GM12875 (cell line): ENCODE data around the gene LDLRAD4.

ENCODE experiments used
- H3K4me3 ChIP-seq: one replicate; pipeline ENCODE4 v1.5.1; 2011; ENCODE audit warnings: low read depth, low read length, control low read depth
- TF ChIP-seq, protein P1 (sequence below): IDR thresholded peaks from 2 replicates; pipeline ENCODE4 v1.5.1; 2011; ENCODE audit warnings: low read depth, mild to moderate bottlenecking, control low read depth, inconsistent platforms, low read length, moderate library complexity, borderline replicate concordance; ENCODE audit not compliant: insufficient read depth

Gene LDLRAD4

DNA sequence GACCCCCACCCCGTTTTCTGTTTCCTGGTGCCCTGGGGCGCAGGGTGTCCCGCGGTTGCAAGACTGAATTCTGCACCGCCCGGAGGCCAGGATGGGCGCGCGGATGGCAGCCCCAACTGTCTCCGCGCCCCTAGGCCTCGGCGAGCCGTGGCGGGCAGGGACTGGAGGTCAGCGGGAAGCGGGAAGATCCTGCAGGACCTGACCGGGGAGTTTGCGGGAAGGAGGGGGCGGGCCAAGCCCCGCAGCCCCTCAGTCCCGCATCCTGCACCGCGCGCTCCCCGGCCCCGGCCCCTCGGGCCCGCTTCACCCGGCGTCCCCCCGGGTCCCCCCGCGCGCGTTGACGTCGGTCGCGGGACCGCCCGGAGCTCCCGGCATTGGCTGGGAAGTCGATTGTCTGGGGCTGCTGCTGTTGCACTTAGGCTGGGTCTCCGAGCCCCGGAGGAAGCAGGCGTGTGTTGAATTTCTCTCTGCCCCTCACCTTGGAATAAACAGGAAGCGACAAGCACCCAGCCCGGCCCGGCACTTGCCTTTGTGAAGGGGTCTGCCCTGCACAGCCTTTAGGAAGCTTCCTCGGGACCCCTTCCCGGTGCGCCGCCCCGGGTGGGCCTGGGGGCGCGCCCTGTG, at the start of gene LDLRAD4:
TSS of gene LDLRAD4 (plus strand) at position 393 of the 624 bp plus-strand sequence.
- TF ChIP-seq, protein P1, sequence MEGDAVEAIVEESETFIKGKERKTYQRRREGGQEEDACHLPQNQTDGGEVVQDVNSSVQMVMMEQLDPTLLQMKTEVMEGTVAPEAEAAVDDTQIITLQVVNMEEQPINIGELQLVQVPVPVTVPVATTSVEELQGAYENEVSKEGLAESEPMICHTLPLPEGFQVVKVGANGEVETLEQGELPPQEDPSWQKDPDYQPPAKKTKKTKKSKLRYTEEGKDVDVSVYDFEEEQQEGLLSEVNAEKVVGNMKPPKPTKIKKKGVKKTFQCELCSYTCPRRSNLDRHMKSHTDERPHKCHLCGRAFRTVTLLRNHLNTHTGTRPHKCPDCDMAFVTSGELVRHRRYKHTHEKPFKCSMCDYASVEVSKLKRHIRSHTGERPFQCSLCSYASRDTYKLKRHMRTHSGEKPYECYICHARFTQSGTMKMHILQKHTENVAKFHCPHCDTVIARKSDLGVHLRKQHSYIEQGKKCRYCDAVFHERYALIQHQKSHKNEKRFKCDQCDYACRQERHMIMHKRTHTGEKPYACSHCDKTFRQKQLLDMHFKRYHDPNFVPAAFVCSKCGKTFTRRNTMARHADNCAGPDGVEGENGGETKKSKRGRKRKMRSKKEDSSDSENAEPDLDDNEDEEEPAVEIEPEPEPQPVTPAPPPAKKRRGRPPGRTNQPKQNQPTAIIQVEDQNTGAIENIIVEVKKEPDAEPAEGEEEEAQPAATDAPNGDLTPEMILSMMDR = no peak
- H3K4me3 ChIP-seq = peak within 1 kb of the TSS; percentile 21

DNA sequence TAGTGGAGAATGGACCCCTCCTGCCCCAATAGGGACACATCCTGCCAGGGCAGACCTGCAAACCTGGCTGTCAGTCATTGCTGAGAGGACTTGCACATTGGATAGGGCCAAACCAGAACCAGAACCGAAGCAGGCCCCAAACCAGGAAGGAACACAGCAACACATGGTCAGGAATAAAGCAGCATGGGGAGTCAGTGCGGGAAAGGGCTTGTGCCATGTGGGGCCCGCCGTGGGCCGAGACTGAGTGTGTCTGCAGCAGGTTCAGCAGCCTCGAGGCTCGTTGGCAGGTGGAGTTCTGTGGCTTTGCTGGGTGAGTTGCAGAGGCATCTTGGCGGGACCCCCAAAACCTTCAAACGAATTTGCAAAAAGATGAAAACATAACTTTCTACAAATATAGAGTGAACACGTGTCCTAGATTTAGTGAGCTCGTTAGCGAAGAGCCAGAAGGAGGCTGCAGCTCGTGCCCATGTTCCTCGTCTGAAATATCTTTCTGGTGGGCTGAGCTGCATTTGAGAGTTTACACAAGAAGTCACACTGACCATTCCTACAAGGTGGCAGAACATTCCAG, 44.9 kb upstream of the LDLRAD4 start:
- no peak overlapping the region for H3K4me3 ChIP-seq
- TF ChIP-seq, protein P1 = no peak

DNA sequence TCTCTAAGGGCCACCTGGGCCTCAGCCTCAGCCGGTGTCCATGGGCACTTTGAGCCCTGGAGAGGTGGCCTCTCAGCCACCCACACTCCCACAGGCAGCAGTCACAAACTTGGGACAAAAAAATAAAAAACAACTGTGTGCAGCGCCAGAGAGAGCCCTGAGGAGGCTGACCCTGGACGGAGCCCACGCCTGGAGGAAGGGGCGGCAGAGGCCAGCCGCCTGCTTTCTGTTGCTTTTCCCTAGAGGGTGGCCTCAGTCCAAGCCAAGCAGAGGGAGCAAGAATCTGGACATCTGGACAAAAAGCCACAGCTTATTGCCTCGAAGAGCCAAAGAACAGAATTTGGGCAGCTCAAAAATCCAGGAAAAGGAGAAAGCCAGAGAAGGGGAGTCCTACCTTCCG, 43.3 kb upstream of the LDLRAD4 start:
- TF ChIP-seq, protein P1 = no peak
- H3K4me3 ChIP-seq = no peak overlapping the region

DNA sequence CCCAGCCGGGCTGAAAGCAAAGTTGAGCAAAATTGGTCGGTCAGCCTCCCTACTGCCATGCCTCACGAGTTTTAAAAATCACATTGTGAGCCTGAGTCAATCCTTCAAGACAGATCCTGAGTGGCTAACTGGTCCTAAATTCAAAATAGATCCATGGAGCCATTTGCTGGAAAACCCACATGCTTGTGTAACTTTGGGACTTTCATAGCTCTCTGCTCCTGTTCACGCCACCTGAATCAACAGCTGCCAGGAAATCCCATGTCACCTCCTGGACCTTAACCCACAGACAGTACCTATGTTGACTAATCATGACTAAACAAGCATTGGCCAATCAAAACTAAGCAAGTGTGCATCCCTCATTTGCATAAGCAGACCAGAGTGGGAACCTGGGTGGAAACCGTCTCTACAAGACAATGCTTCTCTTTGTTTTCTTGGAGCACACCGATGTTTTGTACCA, 42.8 kb upstream of the LDLRAD4 start:
- H3K4me3 ChIP-seq = no peak overlapping the region
- TF ChIP-seq, protein P1 = no peak

DNA sequence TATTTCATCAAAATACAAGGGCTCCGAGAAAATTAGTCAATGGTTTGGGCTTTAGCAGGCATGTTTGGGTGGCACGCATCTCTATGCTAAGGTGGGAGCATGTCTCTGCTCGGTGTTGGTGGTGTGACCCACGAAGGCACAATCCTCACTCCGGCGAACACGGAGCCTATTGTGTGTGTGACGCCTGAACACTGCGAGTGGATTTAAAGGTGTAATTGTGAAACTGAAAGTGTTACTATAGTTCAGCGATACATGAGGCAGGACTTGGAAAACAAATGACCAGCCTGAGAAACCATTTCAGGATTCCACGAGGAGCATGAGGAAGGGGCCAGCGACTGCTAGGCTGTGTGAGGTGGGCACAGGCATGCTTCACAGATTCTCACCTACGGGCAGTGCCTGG, 41.7 kb upstream of the LDLRAD4 start:
- H3K4me3 ChIP-seq = no peak overlapping the region
- TF ChIP-seq, protein P1 = no peak

DNA sequence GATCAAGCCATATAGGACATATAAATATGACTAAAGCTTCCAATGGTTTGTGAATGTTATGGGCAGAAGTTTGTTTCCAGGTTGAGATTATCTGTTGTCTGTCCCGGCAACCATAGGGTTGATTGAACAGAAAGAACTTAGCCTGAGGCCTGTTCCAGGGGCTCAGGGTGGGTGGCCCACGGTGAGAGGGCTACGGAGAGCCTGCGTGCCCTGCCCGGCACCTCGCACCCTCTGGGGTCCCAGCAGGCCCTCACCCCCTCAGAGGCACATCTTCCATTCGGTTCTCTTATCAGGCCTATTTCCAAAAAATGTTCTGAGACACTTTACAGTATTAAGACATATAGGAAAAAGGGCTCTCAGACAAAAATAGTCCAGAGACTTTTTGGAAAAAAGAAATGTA, 40.4 kb upstream of the LDLRAD4 start:
- TF ChIP-seq, protein P1 = no peak
- H3K4me3 ChIP-seq = no peak overlapping the region

DNA sequence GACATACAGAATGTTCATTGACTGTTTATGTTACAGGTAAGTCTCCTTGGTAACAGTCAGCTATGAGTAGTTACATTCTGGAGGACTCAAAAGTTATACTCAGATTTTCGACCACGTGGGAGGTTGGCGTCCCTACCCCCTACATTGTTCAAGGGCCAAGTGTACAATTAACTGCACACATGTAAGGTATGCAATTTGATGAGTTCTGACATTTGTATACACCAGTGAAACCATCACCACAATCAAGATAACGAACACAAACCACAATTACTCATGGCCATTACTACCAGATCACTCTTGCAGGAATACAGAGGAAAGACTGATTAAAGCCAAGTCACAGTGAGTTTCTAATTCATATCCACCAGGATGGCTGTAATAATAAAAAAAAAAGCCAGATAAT, 39.6 kb upstream of the LDLRAD4 start:
- no peak overlapping the region for H3K4me3 ChIP-seq
- TF ChIP-seq, protein P1 = no peak
